Dermis microvascular lymphatic vessel endothelial cell (primary cell): ENCODE measurements around the gene MAP1LC3B. TPM values are rescaled to one million over a fixed set of nuclear protein-coding genes. Genes with fewer than 3 reads are reported as not detected.

Experiments
- DNase-seq, 2 donors: peaks; one replicate each; pipeline versions ENCODE4 v3.0.0 to v3.0.0-alpha.2; 2010; ENCODE audit warnings: low read depth in 2 of 2
- total RNA-seq: library from RNA; depleted of rRNA; stranded (reverse); fragments of >200 nt; gene quantifications from 2 replicates; pipeline ENCODE4 v1.2.1, GENCODE V29; 2014

Gene MAP1LC3B
- total RNA-seq, 1 donor from 2014 or later: 20.9 TPM

DNA sequence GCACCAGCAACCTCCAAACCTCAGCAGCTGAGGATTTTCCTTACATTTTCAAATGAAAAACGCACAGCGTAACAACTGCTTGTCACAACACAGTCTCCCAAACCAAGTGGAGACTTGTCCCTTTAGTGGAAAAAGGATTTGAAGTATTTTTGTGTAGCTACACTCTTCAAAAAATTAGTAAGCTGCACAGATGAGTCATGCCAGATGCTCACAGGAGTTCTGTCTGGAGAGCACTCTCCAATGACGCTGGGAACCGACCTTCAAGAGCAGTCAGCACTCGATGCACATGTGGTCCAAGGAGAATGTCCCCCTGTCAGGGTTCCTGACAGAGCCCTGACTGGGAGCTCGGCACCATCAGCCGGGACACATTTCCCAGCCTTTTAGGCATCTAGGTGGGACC, 39.8 kb downstream of the MAP1LC3B start:
- no peak for DNase-seq

DNA sequence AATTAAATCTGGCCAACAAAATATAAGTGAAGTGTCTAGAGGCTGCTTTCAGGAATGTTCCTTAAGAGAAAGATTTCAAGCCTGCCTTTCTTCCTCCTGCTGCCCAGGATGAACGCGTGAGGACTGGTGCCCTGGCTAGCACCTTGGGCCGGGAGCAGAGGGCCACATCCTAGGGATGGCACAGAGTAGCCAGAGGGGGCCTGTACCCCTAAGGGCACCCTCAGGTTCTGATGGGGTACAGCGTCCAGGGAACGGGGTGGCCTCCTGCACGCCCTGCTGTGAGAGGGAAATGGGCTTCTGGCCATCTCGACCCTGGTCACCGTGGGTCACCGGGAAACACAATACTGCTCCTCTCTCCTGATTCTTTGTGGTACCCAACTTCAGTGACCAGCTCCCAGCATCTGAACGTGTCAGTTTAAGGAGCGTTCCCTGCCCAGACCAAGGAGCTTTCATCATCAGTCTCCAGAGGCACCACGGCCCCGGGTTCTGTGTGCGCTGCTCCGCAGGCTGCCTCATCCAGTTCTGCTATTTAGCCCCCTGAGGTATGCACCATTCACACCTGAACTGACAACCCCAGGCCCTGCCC, 40.3 kb downstream of the MAP1LC3B start:
- DNase-seq: no peak

DNA sequence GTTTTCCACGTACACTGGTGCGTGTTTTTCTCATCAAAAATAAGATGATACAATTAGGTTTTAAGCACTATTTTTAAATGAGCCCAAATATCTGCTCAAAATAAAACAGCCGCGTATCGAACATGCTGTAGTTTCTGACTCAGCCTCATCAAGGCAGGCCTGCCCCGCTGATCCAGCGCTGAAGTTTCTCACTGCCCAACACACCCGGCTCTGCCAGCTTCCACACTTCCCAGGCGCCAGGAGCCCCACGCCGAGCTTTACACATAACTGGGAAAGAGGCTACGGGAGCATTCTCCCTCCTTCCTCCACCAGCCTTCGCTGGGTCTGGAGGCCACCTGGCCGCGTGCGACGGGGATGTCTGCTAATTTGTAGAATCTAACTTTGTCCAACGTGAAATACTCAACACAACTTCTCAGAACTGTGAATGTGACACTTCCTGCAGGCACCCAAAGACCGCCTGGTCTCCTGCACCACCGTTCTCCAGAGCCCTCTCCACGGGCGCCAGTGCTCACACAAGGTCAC, 42.1 kb downstream of the MAP1LC3B start:
- DNase-seq: no peak

DNA sequence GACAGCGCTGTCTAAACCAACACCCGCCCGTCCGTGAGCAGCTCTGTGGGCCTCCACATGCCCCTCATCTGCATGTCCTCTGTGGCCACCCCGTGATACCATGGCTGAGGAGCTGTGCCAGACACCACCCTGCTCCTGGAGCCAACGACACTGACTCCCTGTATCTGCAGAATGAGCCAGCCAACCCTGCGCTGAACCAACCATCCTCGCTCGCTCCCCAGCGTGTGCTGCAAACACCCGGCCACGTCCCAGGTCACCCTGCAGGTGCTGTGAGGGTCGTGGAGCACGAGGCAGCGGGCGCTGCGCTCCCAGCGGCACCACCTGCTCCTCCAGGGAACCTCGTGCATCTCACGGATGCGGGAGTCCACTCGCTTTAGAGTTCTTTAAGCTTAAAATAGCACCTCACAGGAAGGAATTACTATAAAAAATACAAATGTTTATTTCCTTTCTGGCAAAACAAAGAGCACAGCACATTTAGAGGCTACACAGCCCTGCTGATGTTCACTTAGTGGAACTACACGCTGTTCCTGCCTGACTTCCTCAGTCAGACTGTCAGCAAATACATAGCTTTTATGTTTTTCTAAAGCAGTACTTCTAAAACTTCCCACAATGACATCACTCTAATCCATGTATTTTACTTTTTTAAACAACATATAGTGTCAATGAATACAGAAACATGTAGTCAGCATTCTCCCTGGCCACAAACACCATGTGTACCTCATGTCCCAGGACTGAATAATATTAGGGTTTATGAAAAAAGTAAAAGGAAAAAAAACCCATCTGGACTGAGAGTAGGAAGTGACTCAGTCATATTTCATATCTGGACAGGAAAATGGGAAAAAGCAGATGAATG, 43.5 kb downstream of the MAP1LC3B start:
- DNase-seq: peak; percentile 93 to 95

DNA sequence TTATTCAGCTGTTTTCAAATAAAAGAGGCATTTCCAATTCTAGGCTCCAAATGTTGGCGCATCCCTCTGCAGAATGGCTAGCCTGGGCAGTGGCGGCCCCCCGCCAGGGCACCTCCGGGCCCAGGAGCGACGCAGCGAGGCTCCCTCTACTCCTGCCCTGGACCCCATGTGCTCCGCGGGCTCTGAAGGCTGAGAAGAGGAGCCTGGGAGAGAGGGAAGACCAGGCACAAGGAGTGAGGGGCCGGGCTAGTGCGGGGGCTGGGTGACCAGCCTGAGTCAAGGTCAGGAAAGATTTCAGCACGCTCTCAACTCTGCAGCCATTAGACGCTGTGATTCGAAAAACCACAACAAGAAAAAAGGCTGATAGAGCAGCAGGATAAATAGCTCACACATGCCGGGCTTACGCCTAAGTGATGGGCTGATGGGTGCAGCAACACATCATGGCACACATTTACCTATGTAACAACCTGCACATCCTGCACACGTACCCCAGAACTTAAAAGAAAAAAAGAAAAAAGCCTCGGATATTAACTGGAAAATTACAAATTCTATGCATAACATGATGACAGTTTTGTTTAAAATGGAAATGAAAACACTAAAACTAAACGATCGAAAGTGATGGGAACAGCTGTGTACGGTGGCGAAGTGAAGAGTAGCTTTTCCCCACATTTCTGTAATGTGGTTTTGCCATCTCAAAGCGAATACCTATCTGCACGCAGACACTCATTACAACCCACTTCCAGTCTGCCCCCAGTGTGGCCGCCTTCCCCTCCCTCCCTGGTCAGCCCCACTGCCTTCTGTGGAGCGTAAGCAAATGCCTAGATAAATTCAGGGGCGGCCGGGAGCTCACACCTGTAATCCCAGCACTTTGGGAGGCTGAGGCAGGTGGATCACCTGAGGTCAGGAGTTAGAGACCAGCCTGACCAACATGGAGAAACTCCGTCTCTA, 44.4 kb downstream of the MAP1LC3B start:
- no peak for DNase-seq

DNA sequence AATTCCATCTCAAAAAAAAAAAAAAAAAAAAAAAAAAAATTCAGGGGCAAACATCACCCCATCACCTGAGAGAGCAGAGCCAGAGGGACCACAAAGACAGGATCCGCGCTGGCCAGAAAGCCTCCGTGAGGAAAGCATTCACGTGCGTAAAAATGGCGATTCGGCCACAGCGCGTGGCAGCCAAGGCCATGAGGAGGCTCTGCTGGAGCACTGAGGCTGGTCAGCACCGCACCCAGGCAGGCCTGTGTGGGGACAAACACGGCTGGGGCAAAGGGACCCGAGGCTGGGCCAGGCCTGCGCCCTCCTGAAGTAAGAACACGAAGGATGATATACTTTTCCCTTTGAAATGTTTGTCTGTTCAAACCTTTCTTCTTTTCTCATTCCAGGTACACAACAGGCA, 45.2 kb downstream of the MAP1LC3B start:
- DNase-seq: no peak

DNA sequence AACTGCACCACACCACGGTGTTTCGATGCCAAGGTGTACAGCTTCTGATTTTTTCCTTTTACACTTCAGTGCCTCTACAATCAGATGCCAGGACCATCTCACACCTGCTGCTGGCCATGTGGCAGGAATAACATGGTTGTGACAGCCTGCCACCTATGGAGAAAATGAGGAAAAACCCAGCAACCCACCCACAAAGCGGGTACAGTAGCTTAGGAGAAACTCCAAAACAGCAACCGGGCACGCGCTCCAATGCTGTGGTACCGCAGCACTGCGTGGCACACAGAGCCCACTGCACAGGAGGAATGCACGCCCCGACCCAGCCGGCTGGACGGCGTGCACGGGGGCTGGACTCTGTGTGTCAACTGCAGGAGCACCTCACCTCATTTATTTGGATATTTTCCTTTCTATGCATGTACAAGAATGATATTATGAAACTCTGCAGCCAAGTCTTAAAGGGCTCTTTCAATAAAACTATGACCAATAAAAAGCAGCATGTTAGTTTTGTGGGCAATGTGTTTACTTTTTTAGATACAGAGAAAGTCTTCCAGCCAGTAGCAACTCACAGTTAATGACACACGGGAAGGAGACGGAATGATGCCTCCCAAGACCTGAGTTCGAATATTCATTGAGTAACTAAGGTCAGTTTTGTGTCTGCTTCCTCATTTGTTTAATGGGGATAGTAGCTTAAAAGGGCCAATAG, 45.9 kb downstream of the MAP1LC3B start:
- DNase-seq: no peak

DNA sequence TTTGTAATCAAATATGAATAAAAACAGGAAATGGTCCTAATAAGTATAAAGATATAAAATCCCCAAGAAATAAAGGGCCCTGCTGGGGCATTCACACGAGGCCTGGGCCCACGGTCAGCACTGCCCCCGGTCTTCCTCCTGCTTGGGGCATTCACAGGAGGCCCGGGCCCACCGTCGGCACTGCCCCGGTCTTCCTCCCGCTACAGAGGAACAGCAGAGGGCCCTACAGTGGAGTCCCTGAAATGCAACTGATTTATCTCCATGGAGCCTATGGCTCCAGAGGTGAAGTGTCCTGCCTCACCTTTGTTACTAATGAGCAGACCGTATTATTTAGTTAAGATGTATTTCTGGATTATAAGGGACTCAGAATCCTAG, 46.5 kb downstream of the MAP1LC3B start:
- DNase-seq: no peak

DNA sequence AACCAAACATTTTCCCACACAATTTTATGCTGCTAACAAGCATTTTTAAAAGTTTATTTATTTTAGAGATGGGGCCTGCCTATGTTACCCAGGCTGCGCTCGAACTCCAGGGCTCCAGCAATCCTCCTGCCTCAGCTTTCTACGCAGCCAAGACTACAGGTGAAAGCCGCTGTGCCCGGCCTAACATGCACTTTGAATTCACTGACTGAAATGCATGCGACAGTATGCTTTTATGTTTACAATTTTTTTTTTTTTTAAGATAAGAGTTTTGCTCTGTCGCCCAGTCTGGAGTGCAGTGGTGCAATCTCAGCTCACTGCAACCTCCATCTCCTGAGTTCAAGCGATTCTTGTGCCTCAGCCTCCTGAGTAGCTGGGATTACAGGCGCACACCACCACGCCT, 47.8 kb downstream of the MAP1LC3B start:
- DNase-seq: no peak

DNA sequence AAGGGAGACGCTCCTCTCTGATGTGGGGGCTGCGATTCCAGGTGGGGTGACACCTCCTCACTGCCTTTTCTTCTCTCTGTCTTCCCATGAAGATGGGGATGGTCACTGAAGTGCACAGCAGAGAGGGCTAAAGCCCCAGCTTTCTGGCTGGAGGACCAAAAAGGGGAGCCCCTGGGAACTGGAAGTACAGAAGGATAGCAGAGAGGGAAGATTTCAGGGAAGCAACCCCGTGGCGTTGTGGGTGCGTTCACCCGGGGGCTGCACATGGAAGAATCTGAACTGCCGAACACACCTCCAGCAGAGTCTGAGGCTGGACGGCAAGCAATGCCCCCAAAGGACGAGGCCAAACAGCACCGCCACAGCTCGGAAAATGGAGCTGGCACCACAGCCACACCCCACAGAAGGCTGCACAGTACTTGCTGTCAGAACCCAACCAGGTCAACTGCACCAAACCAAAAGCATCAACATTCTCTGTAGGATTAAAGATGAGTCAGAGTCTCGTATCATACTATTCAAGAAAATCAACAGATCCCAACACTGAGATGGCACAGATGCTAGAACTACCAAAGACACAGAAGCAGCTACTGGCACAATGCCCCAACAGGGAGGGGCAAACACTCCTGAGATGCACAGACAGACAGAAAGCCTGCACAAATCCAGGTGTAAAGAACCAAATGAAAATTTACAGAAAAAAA, 49.9 kb downstream of the MAP1LC3B start:
- no peak for DNase-seq

DNA sequence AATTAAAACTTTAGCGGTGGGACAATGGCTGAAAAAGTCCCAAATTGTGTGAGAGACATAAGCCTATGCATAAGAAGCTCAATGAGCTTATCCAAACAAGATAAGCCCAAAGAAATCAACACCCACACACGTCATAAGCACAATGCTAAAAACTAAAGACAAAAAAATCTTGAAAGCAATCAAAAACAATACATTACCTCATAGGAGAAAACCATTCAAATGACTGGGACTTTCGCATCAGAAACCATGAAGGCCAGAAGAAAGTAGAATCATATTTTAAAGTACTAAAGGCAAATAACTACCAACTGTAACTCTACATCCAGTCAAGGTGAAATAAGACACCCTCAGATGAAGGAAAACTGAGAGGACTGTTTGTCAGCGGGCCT, 50.4 kb downstream of the MAP1LC3B start:
- DNase-seq: no peak

DNA sequence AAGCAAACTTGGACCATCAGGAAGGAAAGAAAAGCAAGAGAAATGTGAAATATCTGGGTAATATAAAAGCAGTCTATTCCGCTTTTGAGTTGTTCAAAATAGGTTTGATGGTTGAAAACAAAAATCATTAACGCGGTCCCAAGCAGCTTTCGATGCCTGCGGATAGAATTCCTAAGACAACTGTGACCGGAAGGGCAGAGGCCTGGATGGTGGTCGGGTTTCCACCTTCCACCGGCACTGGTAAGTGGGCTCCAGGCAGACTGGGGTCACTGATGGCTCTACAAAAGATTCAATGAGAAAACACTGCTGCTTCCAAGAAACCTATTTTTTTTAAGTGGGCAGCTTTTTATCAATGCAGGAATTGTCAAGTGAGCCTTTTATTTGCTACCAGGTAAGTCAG, 50.9 kb downstream of the MAP1LC3B start:
- DNase-seq: no peak

DNA sequence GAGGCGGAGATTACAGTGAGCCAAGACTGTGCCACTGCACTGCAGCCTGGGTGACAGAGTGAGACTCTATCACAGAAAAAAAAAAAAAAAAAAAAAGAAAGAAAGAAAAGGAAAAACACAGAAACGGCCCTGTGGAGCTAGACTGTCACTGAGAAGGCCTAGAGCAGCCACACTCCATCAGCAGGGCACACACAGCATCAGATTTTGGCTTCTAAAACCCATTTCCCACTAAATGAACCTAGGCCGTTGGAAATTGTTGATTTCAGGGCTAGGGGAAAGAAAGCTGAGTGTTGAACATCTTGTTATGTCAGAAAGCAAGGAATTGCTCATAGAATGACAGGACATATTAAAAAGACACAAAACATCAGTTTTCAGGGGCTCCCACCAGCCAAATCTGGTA, 51.8 kb downstream of the MAP1LC3B start:
- no peak for DNase-seq

DNA sequence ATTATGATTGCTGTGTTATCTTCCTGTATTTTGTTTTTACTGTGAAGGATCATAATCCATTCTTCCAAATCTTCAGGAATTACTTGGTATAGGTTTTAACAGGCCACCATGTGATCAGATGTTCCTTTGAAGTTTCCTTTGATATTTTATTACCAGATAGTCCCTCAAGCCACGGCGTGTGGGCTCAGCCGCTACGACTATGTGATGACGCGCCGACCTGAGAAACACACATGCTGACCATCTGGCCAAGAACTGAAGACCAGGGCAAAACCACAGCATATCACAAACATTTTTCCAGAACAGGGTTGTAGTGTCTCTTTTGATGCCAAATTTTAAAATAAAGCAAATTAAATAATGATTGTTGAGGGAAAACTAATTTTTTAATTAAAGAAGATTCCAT, 53.4 kb downstream of the MAP1LC3B start:
- no peak for DNase-seq

DNA sequence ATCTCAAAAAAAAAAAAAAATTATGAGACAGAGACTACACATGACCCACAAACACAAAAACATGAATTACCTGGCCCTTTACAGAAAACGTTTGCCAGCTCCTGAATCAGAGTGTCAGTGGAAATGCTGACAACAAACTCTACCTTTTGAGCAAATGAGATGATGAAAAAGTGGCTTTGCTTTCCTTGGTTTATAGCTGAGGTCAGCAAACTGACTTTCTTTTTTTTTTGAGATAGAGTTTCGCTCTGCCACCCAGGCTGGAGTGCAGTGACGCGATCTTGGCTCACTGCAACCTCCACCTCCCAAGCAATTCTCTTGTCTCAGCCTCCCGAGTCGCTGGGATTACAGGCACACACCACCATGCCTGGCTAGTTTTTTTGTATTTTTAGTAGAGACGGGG, 54.3 kb downstream of the MAP1LC3B start:
- no peak for DNase-seq

DNA sequence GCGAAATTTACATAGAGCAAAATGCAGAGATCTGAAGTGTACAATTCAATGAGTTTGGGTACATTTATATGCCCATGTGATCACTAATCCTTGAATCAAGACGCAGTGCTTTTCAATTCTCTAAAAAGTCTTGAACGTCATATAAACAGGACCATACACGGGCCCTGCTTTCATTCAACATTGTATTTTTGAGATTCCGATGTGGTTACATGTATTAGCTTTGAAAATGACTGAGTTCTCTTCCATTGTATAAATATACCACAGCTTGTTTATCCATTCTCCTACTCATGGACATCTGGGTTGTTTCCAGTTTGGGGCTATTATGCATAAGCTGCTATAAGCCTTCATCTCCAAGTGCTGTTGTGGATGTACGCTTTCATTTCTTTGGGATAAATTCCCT, 55.2 kb downstream of the MAP1LC3B start:
- no peak for DNase-seq

DNA sequence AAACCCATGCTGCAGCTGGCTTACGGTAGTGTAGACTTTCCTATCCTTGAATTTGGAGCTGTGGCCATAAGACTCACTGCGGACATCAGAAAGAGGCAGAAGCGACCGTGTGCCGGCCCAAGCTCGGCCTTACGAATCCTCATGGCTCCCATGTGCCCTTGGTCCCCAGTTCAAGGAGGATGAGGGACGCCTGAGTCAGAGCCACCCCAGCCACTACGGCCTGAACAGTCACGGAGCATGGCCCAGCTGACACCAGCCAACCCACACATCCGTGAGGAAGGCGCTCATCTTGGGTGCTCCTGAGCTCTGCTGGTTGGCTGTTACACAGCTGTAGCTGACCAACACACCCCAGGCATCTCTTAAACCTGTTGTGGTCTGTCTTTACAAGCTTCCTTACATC, 56.7 kb downstream of the MAP1LC3B start:
- no peak for DNase-seq

DNA sequence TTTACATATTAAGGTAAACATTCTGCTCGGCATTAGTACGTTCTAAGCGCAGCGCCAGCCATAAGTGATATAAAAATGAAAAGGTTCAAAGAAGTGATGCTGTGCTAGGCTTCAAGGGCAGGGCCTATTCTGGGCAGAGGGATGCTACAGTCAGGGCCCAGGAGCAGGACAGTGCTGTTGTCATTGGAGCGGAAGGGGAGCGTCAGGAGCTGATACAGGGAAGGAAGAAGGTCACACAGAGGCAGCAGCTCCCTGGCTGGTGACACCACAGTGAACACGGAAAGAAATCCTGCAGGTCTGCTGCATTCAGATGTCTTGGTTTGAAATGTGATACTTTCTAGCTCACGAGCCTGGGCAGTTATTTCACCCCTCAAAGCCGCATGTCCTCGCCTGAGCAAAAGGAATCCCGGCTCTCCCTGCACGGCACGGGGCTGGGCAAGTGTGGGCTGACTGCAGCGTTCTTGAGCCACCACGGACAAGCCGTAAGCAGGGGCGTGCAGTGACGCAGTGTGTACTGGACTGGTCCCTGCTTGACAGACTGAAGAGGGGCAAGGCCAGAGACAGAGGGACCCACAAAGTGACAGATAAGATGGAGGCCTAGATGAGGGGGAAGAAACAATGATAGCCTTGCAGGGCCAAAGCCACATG, 59.6 kb downstream of the MAP1LC3B start:
- no peak for DNase-seq

DNA sequence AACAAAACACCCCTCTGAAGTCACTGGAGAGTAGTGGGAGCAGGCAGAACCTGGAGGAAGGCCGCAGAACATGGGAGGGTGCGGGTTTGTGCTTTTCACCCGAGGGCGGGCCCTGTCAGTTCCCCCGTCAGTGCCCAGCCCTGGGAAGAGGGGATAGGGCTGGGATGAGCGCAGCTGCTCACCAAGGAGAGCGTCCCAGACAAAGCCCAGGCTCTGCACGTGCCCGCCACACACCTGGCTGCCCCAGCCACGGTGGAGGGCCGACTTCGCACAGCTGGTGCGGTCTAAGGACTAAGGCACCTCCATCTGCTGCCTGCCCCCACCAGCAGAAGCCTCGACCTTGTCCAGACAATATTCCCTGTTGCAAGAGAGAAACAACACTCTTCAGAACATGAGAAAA, 61.2 kb downstream of the MAP1LC3B start:
- DNase-seq: no peak
